ENCODE results near the gene GRHPR.
A peak's percentile ranks its signal among the peaks of the same experiment; 100 is the strongest.
"Not testable (repeated sequence)": the region's sequence is repeated elsewhere in the genome, so short reads cannot be mapped to it uniquely, and the experiment has no call there.

GRHPR gene

DNA sequence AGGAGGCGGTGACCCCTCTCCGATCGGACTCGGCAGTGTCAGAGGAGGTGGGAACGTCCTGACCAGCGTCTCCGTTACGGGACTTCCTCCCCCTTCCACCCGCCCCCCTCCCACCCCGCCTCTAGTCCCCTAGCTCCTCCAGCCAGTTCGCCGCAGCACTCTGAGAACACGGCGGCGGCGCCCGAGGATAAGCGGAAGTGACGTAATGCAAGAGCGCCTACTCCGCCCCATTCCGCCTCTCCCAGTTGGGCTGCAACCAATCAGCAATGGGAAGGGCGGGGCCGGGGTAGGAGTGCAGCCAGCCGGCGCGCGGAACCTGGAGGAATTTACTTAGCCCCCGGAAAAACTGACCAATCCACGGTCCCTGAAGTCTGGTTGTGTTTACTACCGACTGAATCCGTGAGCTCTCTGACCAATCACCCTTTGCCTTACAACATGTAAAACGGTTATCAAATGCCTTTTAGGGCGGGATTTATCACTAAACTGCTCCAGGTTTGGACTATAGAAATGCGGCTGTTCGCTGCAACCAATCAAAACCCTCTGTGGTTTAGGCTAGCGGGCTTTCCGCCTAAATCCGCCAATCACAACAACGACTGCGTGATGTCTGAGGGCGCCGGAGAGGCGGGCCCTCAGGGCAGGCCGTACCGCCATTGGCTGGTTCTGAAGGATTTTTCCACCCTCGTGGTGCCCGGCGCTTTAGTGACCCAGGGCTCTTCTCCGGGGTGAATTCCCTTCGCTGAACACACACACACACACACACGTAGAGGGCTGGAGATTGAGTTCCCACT, 42.9 kb downstream of the GRHPR start, which contains the start of gene ZBTB5:
TSS of gene ZBTB5 (minus strand) at position 202 of the 788 bp plus-strand sequence. CDS start 22,899 bp downstream, outside the sequence.
- ChIA-PET POLR2A (interaction anchor here (0.5 kb wide), 1 partner anchor 1178 kb away, joined by 3 read pairs; no protein-coding TSS in a partner anchor), CTCF (interaction anchor here (1.5 kb wide), 2 partner anchors 21 to 22 kb away, joined by 4 to 6 read pairs; partner anchors contain the start of gene POLR1E)
- H3K27me3 ChIP-seq (replicated peaks in 2 of 5; ENCODE audit: control insufficient read depth in 4 of 5, insufficient read depth in 5 of 5, low read length in 4 of 5) = no peaks in the 10 kb centered on the region
- peak within 1 kb of the TSS; percentile 81 to 97 (median 92) for H3K4me3 ChIP-seq (ENCODE audit: control insufficient read depth in 1 of 7, extremely low read depth in 1 of 7, insufficient read depth in 4 of 7, low read depth in 2 of 7, low read length in 6 of 7)
- no peaks in the 10 kb centered on the region for H3K36me3 ChIP-seq (ENCODE audit: control insufficient read depth in 4 of 4, insufficient read depth in 4 of 4, low read length in 3 of 4)
- DNase-seq = peak; percentile 100
- peak within 1 kb of the TSS; percentile 96 to 97 for H3K27ac ChIP-seq (ENCODE audit: insufficient read depth in 1 of 2, low read depth in 1 of 2, low read length in 2 of 2, poor library complexity in 1 of 2, severe bottlenecking in 2 of 2)
- H3K4me1 ChIP-seq (ENCODE audit: control extremely low read depth in 1 of 4, control insufficient read depth in 4 of 4, insufficient read depth in 4 of 4, low read length in 3 of 4) = peaks cover 9 to 34% (median 20%) of the 10 kb centered on the region in 4 experiments
- WGBS (ENCODE audit: insufficient coverage) = 0% methylated on average over 36 of the region's 52 CpGs
- H3K9me3 ChIP-seq (ENCODE audit: control extremely low read depth in 1 of 5, control insufficient read depth in 4 of 5, insufficient read depth in 2 of 5, low read depth in 1 of 5, low read length in 4 of 5) = no peaks in the 10 kb centered on the region

DNA sequence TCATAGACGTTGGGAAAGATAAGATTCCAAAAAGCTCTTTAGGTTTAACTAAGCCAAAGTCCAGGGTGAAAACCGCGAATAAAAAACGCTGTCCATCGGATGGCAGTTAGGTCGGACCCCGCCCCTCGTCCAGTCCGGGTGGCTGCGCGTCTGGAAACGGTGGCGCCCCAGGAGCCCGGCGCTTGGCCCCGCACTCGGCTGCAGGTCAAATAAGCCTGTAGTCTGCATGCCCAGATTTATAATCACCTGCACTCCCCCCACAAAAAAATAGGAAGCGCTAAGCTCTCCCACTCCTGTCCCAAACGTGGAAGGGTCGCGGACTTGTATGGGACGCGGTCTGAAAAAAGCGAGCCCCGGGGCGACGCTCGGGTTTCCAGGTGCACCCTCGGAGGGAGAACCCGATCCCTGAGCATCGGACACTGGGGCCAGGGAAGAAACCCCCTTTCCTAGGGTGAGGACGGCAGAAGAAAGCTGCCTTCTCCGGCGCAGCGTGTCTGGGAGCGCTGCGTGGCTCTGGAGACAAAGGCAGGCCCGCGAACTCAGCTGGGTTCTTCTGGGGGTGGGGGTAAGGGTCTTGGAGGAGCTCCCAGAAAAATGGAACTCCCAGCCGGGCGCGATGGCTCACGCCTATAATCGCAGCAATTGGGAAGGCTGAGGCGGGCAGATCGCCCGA, 43.7 kb downstream of the GRHPR start:
- H3K4me3 ChIP-seq (ENCODE audit: control insufficient read depth in 1 of 7, extremely low read depth in 1 of 7, insufficient read depth in 4 of 7, low read depth in 2 of 7, low read length in 6 of 7) = peak overlapping the region; percentile 71 to 97 (median 90)
- no peaks in the 10 kb centered on the region for H3K36me3 ChIP-seq (ENCODE audit: control insufficient read depth in 4 of 4, insufficient read depth in 4 of 4, low read length in 3 of 4)
- ChIA-PET CTCF (interaction anchor here (1.5 kb wide), 2 partner anchors 20 to 22 kb away, joined by 4 to 6 read pairs; partner anchors contain the start of gene POLR1E), POLR2A (interaction anchor here (0.8 kb wide), 1 partner anchor 13 kb away, joined by 3 read pairs; no protein-coding TSS in a partner anchor)
- peaks cover 9 to 34% (median 20%) of the 10 kb centered on the region in 4 experiments for H3K4me1 ChIP-seq (ENCODE audit: control extremely low read depth in 1 of 4, control insufficient read depth in 4 of 4, insufficient read depth in 4 of 4, low read length in 3 of 4)
- WGBS (ENCODE audit: insufficient coverage) = under 1% methylated on average over 38 of the region's 47 CpGs
- no peaks in the 10 kb centered on the region for H3K9me3 ChIP-seq (ENCODE audit: control extremely low read depth in 1 of 5, control insufficient read depth in 4 of 5, insufficient read depth in 2 of 5, low read depth in 1 of 5, low read length in 4 of 5)
- peak overlapping the region; percentile 47 to 96 for H3K27ac ChIP-seq (ENCODE audit: insufficient read depth in 1 of 2, low read depth in 1 of 2, low read length in 2 of 2, poor library complexity in 1 of 2, severe bottlenecking in 2 of 2)
- DNase-seq = peak in 2 of 3 donors; percentile 69
- H3K27me3 ChIP-seq (replicated peaks in 2 of 5; ENCODE audit: control insufficient read depth in 4 of 5, insufficient read depth in 5 of 5, low read length in 4 of 5) = no peaks in the 10 kb centered on the region

DNA sequence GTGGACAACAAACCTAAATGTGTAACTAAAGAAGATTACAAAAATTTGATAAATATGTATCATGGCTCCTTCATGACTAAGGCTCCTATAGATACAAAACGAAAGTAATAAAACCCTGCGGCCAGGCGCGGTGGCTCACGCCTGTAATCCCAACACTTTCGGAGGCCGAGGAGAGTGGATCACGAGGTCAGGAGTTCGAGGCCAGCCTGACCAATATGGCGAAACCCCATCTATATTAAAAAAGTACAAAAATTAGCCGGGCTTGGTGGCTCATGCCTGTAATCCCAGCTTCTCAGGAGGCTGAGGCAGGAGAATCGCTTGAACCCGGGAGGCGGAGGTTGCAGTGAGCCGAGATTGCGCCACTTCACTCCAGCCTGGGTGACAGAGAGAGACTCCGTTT, 45.0 kb downstream of the GRHPR start:
- WGBS (ENCODE audit: insufficient coverage) = 97% methylated on average over 13 of the region's 17 CpGs
- Histone ChIP-seq H3K27ac (ENCODE audit: insufficient read depth in 1 of 2, low read depth in 1 of 2, low read length in 2 of 2, poor library complexity in 1 of 2, severe bottlenecking in 2 of 2) (peak overlapping the region in 1 of 2 experiments; percentile 34), H3K4me1 (ENCODE audit: control extremely low read depth in 1 of 4, control insufficient read depth in 4 of 4, insufficient read depth in 4 of 4, low read length in 3 of 4) (peaks cover 9 to 34% (median 24%) of the 10 kb centered on the region in 4 experiments)
- H3K36me3 ChIP-seq (ENCODE audit: control insufficient read depth in 4 of 4, insufficient read depth in 4 of 4, low read length in 3 of 4); DNase-seq; H3K4me3 ChIP-seq (ENCODE audit: control insufficient read depth in 1 of 7, extremely low read depth in 1 of 7, insufficient read depth in 4 of 7, low read depth in 2 of 7, low read length in 6 of 7); H3K9me3 ChIP-seq (ENCODE audit: control extremely low read depth in 1 of 5, control insufficient read depth in 4 of 5, insufficient read depth in 2 of 5, low read depth in 1 of 5, low read length in 4 of 5); CTCF ChIA-PET; H3K27me3 ChIP-seq (replicated peaks in 2 of 5; ENCODE audit: control insufficient read depth in 4 of 5, insufficient read depth in 5 of 5, low read length in 4 of 5); POLR2A ChIA-PET: not testable (repeated sequence)

DNA sequence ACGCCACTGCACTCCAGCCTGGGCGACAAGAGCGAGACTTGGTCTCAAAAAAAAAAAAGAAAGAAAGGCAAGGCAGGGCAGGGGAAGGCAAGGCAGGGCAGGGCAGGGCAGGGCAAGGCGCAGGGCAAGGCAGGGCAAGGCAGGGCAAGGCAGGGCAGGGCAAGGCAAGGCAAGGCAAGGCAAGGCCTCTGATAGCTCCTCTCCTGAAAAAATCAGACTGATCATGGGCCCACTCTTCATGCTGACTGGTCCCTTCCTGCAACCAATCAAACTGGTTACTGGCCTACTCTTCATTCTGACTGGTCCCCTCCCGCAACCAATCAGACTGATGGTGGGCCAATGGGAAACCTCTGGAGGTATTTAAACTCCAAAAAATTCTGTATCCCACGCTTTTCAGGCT, 46.1 kb downstream of the GRHPR start:
- no peaks in the 10 kb centered on the region for H3K9me3 ChIP-seq (ENCODE audit: control extremely low read depth in 1 of 5, control insufficient read depth in 4 of 5, insufficient read depth in 2 of 5, low read depth in 1 of 5, low read length in 4 of 5)
- H3K27ac ChIP-seq (ENCODE audit: insufficient read depth in 1 of 2, low read depth in 1 of 2, low read length in 2 of 2, poor library complexity in 1 of 2, severe bottlenecking in 2 of 2) = no peak overlapping the region
- 100% methylated on average over 5 of the region's 6 CpGs for WGBS (ENCODE audit: insufficient coverage)
- ChIA-PET POLR2A (no interaction called here), CTCF (no interaction called here)
- H3K36me3 ChIP-seq (ENCODE audit: control insufficient read depth in 4 of 4, insufficient read depth in 4 of 4, low read length in 3 of 4) = no peaks in the 10 kb centered on the region
- peaks cover 5 to 24% (median 18%) of the 10 kb centered on the region in 4 experiments for H3K4me1 ChIP-seq (ENCODE audit: control extremely low read depth in 1 of 4, control insufficient read depth in 4 of 4, insufficient read depth in 4 of 4, low read length in 3 of 4)
- no peak for DNase-seq
- H3K27me3 ChIP-seq (replicated peaks in 2 of 5; ENCODE audit: control insufficient read depth in 4 of 5, insufficient read depth in 5 of 5, low read length in 4 of 5) = no peaks in the 10 kb centered on the region
- H3K4me3 ChIP-seq (ENCODE audit: control insufficient read depth in 1 of 7, extremely low read depth in 1 of 7, insufficient read depth in 4 of 7, low read depth in 2 of 7, low read length in 6 of 7) = no peak overlapping the region

DNA sequence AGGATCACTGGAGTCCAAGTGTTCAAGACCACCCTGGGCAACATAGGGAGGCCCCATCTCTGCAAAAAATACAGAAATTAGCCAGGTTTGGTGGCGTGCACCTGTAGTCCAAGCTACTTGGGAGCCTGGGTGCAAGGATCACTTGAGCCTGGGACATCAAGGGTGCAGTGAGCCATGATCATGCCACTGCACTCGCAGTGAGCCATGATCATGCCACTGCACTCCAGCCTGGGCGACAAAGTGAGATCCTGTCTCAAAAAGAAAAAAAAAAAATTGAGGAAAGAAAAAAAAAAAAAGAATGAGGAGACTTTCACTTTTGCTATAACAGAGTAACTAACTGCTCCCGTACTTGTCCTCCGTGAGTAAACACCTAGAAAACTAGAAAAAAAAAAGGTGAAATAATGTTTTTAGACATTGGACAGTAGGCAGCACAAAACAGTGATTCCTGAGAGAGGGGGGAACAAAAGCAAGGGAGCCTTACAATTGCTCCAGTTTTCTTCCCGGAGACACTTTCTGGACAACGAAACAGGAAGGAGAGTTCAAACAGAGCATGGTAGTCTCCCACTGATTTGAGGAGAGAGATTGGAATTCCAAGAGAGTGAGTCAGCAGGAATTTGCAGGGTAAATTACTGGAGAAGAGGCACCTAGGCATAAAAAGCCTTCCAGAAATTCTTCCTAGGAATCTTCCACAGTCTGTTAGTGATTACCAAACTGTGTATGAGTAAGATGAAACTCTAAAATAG, 49.6 kb downstream of the GRHPR start:
- Histone ChIP-seq H3K9me3 (ENCODE audit: control extremely low read depth in 1 of 5, control insufficient read depth in 4 of 5, insufficient read depth in 2 of 5, low read depth in 1 of 5, low read length in 4 of 5) (peaks cover 0 to 8% (median 3%) of the 10 kb centered on the region in 5 experiments), H3K27ac (ENCODE audit: insufficient read depth in 1 of 2, low read depth in 1 of 2, low read length in 2 of 2, poor library complexity in 1 of 2, severe bottlenecking in 2 of 2) (peak overlapping the region in 1 of 2 experiments; percentile 32), H3K4me1 (ENCODE audit: control extremely low read depth in 1 of 4, control insufficient read depth in 4 of 4, insufficient read depth in 4 of 4, low read length in 3 of 4) (peaks cover 0 to 9% (median 2%) of the 10 kb centered on the region in 4 experiments), H3K4me3 (ENCODE audit: control insufficient read depth in 1 of 7, extremely low read depth in 1 of 7, insufficient read depth in 4 of 7, low read depth in 2 of 7, low read length in 6 of 7) (peak overlapping the region in 6 of 7 experiments; percentile 41 to 82 (median 62)), H3K27me3 (replicated peaks in 2 of 5; ENCODE audit: control insufficient read depth in 4 of 5, insufficient read depth in 5 of 5, low read length in 4 of 5) (no peaks in the 10 kb centered on the region), H3K36me3 (ENCODE audit: control insufficient read depth in 4 of 4, insufficient read depth in 4 of 4, low read length in 3 of 4) (no peaks in the 10 kb centered on the region)
- ChIA-PET CTCF (no interaction called here), POLR2A (no interaction called here)
- DNase-seq = peak in 2 of 3 donors; percentile 15 to 22
- 25% methylated on average over 6 of the region's 7 CpGs for WGBS (ENCODE audit: insufficient coverage)

DNA sequence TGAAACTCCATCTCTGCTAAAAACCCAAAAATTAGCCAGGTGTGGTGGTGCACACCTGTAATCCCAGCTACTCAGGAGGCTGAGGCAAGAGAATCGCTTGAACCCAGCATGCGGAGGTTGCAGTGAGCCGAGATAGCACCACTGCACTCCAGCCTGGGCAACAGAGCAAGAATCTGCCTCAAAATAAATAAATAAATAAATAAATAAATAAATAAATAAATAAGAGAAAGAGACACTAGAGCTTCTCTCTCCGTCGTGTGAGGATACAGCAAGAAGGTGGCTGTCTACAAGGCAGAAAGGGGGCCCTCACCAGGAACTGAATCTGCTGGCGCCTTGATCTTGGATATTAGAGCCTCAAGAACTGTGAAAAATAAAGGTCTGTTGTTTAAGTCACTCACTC, 51.5 kb downstream of the GRHPR start:
- H3K9me3 ChIP-seq (ENCODE audit: control extremely low read depth in 1 of 5, control insufficient read depth in 4 of 5, insufficient read depth in 2 of 5, low read depth in 1 of 5, low read length in 4 of 5); H3K27me3 ChIP-seq (replicated peaks in 2 of 5; ENCODE audit: control insufficient read depth in 4 of 5, insufficient read depth in 5 of 5, low read length in 4 of 5); H3K4me3 ChIP-seq (ENCODE audit: control insufficient read depth in 1 of 7, extremely low read depth in 1 of 7, insufficient read depth in 4 of 7, low read depth in 2 of 7, low read length in 6 of 7); POLR2A ChIA-PET; CTCF ChIA-PET; H3K4me1 ChIP-seq (ENCODE audit: control extremely low read depth in 1 of 4, control insufficient read depth in 4 of 4, insufficient read depth in 4 of 4, low read length in 3 of 4); H3K36me3 ChIP-seq (ENCODE audit: control insufficient read depth in 4 of 4, insufficient read depth in 4 of 4, low read length in 3 of 4); DNase-seq; H3K27ac ChIP-seq (ENCODE audit: insufficient read depth in 1 of 2, low read depth in 1 of 2, low read length in 2 of 2, poor library complexity in 1 of 2, severe bottlenecking in 2 of 2): not testable (repeated sequence)
- WGBS (ENCODE audit: insufficient coverage) = 50% methylated on average over 2 of the region's 6 CpGs
